Right lung (tissue), 10 donors: ENCODE data around the gene UVSSA. TPM values are rescaled to one million over a fixed set of nuclear protein-coding genes. Genes with fewer than 3 reads are reported as not detected.

Experiments used
- DNase-seq, 2 donors: peaks; one replicate each; pipeline ENCODE4 v3.0.0-alpha.2; 2013
- long read RNA-seq, 8 donors: transcript quantifications; one replicate each; lab custom pipeline, GENCODE V29; 2026
- polyA plus RNA-seq, 5 donors: library from polyadenylated mRNA; unstranded; fragments of 120-200 nt; gene quantifications; one replicate each; pipeline versions ENCODE4 v1.2.1 to v1.2.3, GENCODE V29; 2013; ENCODE audit warnings: inconsistent platforms in 1 of 5, low replicate concordance in 1 of 5; ENCODE audit not compliant: insufficient read length in 5 of 5, insufficient read depth in 1 of 5

The UVSSA gene, protein sequence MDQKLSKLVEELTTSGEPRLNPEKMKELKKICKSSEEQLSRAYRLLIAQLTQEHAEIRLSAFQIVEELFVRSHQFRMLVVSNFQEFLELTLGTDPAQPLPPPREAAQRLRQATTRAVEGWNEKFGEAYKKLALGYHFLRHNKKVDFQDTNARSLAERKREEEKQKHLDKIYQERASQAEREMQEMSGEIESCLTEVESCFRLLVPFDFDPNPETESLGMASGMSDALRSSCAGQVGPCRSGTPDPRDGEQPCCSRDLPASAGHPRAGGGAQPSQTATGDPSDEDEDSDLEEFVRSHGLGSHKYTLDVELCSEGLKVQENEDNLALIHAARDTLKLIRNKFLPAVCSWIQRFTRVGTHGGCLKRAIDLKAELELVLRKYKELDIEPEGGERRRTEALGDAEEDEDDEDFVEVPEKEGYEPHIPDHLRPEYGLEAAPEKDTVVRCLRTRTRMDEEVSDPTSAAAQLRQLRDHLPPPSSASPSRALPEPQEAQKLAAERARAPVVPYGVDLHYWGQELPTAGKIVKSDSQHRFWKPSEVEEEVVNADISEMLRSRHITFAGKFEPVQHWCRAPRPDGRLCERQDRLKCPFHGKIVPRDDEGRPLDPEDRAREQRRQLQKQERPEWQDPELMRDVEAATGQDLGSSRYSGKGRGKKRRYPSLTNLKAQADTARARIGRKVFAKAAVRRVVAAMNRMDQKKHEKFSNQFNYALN
- polyA plus RNA-seq = 10 to 100 TPM in 4 of 5 donors, 1 to 10 TPM in 1; 9.6 to 21.2 (median 15.5) TPM
- long read RNA-seq, donor 1, full-length matches to known transcripts = 6 of 6 reads
- long read RNA-seq, donor 1, partial matches to known transcripts = 0 of 6 reads
- long read RNA-seq, donor 1, other reads (novel, unspliced or antisense) = 0 of 6 reads
- long read RNA-seq, donor 2 = 0 reads
- long read RNA-seq, donor 3, full-length matches to known transcripts = 5 of 5 reads
- long read RNA-seq, donor 3, partial matches to known transcripts = 0 of 5 reads
- long read RNA-seq, donor 3, other reads (novel, unspliced or antisense) = 0 of 5 reads
- long read RNA-seq, donor 4, full-length matches to known transcripts = 2 of 2 reads
- long read RNA-seq, donor 4, partial matches to known transcripts = 0 of 2 reads
- long read RNA-seq, donor 4, other reads (novel, unspliced or antisense) = 0 of 2 reads
- long read RNA-seq, donor 5, full-length matches to known transcripts = 8 of 8 reads
- long read RNA-seq, donor 5, partial matches to known transcripts = 0 of 8 reads
- long read RNA-seq, donor 5, other reads (novel, unspliced or antisense) = 0 of 8 reads
- long read RNA-seq, donor 6, full-length matches to known transcripts = 4 of 4 reads
- long read RNA-seq, donor 6, partial matches to known transcripts = 0 of 4 reads
- long read RNA-seq, donor 6, other reads (novel, unspliced or antisense) = 0 of 4 reads
- long read RNA-seq, donor 7, full-length matches to known transcripts = 3 of 3 reads
- long read RNA-seq, donor 7, partial matches to known transcripts = 0 of 3 reads
- long read RNA-seq, donor 7, other reads (novel, unspliced or antisense) = 0 of 3 reads
- long read RNA-seq, donor 8, full-length matches to known transcripts = 3 of 3 reads
- long read RNA-seq, donor 8, partial matches to known transcripts = 0 of 3 reads
- long read RNA-seq, donor 8, other reads (novel, unspliced or antisense) = 0 of 3 reads

GRCh38 chr4:1346781-1347409, at the start of gene UVSSA:
TSS of gene UVSSA (plus strand) at chr4:1347208. CDS start at chr4:1348092, 884 bp downstream.
- peak; percentile 100 for DNase-seq

- no peak for DNase-seq
These were observed 49.3 kb upstream of the UVSSA start for GRCh38 chr4:1297456-1298325.

- DNase-seq = no peak
These were observed 48.5 kb upstream of the UVSSA start for GRCh38 chr4:1298461-1298860.

DNA sequence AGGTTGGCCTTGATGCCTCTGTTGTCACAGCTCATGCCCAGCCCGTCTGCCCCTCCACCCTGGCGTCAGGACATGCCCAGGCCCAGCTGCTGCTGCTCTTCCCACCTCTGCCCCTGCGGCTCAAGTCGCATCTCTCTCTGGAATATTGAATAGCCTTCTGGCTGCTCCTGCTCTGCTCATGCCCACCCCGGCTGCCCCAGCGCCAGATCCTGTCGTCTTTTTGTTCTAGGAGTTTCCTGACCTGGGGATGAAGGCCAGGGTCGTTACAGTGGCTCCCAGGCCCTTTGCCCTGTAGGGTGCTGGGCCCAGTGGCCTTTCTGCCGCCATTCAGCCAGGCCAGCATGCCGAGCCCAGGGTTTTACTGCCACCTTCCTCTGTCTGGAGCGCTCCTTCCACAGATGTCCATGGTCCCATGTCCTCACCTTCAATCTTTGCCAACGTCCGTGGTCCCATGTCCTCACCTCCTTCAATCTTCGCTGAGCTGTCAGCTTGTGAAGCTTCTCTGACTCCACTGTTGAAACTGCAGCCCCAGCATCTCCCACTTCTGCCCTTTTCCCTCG, 47.6 kb upstream of the UVSSA start:
- DNase-seq = no peak

DNA sequence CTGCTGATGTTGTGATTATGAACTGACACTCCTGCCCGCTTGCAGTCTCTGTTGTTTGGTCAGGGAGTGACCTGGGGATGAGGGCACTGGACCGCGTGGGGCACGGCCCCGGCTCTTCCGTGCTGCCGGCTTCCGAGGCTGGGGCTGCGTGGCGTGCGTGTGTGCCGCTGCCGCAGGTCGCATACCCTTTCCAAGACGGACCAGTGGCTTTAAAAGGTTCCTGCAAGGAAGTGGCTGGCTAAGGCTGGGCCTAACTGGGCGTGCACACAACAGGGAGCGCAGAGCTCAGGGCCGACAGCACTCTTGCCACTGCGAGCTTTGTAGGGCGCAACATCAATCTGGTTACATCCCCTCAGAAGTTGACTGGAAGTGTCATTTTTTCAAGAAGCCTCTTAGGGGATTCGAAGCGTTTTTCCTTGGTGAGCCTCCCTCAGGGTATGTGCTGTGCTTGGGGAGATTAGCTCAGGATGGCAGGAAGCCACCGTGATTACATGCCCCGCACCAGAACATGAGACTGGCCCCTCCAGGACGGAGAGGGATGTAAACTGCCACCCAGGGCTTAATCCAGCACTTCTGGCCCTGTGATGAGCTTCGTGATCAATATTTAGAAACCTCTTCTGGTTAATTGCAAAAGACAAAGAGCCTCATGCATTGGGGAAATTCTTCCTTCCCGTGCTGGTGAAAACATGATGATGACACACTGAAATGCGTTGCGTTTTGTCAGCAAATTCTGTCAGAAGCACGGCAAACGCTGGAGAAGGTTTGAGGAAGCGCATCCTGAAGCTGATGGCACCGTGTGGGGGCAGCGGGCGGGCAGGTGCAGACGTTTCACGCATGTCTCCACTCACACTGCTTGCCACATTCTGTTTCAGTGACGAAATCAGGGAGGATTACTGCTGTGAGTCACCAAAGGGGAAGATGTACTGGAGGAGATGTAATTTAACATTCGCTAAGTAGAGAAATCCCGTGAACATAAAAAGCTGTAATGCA, 46.2 kb upstream of the UVSSA start:
- DNase-seq = no peak

GRCh38 chr4:1302159-1302558, 44.8 kb upstream of the UVSSA start:
- no peak for DNase-seq

GRCh38 chr4:1305261-1305711, 41.7 kb upstream of the UVSSA start:
- DNase-seq = no peak

GRCh38 chr4:1305781-1306455, 41.1 kb upstream of the UVSSA start:
- no peak for DNase-seq

- DNase-seq = no peak
These were observed 38.9 kb upstream of the UVSSA start for GRCh38 chr4:1307951-1308735.

- peak; percentile 93 to 94 for DNase-seq
These were observed 37.6 kb upstream of the UVSSA start for GRCh38 chr4:1309261-1310010.

DNA sequence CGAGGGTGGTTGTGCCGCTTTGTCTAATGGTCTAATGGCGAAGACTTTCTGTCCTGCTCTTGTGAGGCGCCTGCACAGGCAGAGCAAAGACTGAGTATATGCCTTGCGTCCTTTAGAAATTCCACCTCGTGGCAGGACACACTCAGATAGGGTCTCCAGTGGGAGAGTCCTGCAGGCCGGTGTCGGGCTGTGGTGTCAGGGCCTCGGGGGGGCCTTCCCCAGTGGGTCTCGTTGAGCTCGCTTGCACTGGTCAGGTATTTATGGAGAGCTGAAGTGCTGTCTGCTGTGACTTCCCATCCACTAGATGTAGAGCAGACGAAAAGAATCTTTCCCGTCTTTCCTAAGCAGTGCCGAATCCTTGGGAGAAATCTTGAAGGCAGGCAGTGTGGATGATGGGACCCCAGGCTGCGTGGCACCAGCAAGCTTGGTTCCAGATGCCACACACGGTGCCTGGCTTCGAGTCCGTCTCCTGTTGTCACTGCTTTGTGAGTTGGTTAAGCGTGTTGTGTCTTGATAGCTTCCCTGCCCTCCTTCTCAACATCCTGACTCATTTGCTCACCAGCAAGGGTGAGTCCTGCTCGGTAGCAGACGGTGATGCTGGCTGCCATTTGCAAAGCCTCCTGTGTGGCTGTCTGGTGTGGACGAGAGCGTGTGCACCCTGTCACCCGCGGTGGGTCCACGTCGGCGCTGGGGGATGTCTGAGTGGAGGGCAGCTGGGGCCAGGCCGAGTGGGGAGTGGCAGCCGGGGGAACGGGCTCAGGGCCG, 36.8 kb upstream of the UVSSA start:
- DNase-seq = no peak

DNA sequence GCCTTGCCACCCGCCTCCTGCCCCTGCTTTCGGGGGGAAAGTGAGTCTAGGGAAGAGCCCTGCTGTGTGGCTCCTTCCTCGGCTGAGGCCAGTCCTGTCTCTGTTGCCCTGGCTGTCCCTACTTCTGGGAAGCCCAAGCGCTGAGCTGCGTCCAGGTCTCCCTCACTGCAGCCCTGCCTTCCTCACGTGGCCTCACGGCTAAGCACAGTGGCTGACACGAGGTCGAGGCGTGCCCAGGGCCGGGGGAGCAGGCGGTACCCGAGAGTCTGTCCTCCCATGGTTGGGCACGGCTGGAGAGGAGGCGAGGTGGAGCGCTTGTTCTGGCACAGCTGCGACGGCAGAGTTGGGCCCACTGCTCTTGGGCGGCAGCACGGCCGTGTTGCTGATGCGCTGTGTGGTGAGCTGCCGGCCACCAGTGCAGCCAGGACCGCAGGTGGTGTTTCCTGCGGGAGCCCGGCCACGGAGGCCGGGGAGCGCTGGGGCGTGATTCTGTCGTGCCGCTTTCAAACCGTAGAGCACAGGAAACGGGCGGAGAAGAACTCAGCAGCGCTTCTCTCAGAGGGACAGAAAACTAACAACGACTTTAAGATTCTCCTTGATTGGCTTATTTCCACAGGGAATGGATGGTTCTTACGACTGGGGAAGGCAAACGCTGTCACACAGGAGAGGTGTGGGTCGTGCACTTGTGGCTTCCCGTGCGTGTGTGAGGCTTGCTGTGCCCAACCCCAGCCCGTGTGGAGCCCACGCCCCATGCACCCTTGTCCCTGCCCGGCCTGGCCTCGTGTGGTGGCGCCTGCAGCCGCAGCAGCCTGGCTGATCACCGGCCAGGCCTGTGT, 36.0 kb upstream of the UVSSA start:
- no peak for DNase-seq

DNA sequence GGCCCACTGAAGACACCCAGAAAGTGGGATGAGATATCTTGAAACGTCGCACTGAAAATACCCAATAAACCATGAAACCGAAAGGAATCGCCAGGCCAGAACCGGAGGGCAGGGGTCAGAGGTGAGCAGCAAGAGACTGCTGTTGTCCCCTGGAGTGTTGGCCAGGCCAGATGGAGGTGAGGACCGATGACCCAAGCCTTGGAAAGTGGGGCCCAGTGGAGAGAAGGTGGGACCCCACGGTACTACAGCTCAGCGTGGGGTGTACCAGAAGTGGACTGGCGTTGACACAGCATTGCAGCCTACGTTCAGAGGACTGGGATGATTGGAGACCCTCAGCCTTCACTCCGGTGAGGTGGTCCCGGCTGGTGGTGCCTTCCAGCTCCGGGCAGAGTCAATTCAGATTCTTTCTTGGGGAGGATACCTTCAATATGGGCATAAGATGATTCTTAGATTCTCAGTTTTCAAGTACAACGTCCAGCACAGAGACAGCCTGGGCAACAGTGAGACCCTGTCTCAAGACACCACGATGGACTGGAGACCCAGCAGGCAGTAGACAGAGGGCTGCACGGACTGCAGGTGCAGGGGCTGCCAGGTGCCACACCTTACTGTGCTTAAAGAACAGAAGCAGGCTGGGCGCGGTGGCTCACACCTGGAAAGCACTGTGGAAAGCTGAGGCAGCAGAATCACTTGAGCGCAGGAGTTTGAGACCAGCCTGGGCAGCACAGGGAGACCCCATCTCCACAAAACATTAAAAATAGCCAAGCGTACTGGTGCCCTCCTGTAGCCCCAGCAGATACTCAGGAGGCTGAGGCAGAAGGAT, 34.0 kb upstream of the UVSSA start:
- no peak for DNase-seq
